GM21576 (cell line): ENCODE data around the gene FADS2.

Experiments used
- ATAC-seq: cut with Tn5 transposase; IDR thresholded peaks from one replicate; pipeline ENCODE4 v1.9.1; 2021; ENCODE audit warnings: mild to moderate bottlenecking, moderate library complexity; ENCODE audit not compliant: unreplicated experiment

FADS2 gene

DNA sequence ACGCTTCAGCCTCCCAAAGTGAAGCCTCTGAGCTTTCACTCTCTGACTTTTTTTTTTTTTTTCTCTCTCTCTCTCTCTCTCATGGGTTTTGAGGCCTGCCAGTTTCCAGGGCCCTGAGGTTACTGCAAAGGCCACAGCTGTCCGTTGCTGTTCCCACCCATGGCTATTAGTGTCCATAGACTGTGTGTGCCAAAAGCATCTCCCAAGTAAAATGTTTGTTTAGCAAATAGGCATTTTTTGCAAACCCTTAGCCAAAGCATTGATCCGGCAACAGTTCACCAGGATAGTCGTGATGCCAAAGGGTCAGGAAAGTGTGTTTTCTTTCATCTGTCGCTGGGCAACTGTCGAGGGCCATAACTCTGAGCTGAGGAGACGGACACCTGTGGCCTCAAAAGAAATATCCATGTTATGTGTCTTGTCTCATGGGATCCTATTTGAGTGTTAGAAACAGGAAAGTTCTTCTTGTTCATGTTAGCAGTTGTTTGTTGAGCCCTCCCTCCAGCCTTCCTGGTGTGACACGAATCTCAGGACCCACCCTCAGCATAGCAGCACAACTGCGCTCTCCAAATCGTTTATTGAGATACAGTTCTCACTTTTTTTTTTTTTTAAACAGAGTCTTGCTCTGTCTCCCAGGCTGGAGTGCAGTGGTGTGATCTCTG is 18.4 kb downstream of the FADS2 start:
- no peak for ATAC-seq

DNA sequence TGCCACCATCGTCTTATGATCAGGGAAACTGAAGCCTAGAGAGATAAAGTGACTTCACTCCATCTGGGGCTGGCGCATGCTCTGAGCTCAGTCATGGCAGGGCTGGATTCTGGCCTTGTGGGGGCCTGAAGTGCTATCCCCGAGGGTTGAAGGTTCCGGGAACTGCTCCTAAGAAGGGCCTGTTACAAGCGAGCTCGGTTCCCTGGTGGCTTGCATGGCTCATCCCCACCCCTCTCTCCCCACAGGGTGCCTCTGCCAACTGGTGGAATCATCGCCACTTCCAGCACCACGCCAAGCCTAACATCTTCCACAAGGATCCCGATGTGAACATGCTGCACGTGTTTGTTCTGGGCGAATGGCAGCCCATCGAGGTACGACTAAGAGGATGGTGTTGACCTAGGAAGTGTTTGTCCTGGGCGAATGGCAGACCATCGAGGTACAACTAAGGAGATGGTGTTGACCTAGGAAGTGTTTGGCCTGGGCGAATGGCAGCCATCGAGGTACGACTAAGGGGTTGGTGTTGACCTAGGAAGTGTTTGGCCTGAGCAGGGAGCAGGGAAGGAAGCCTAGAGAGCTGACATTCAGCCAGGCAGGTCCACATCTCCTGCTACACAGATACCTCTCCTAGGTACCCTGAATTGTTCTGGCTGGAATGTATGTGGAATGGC is 19.9 kb downstream of the FADS2 start:
- ATAC-seq, result no peak

DNA sequence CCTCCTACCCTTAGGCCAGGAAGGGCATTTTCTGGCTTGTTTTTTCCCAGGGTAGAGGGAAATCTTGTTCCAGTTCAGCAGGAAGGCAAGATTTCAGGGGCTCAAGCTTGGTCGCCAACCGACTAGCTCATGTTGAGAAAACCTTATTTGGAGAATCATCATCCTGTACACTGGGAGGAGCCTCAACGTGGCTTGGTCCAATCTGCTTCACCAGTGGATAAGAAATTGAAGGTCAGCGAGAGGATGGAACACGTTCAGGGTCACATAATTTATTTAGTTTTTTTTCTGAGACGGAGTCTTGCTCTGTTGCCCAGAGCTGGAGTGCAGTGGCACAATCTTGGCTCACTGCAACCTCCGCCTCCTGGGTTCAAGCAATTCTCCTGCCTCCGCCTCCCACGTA is 20.5 kb downstream of the FADS2 start:
- ATAC-seq, result no peak

DNA sequence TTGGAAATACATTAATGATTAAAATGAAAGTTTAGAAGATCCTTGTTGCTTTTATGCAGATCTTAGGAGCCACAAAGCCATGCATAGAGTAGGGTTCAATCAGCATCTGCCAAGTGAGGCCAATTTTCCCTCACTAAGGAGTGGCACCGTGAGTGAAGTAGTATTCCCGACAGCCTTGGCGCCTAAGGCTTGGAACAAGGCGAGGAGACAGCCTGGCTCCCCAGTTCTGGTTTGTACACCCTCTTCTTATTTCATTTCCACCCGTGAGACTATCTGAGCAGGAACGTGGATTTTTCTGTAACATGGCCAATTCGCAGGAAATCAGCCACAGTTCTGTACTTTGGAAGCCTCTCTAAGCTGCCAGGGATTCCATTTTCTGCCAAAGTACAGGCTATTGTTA is 22.6 kb downstream of the FADS2 start:
- no peak for ATAC-seq

DNA sequence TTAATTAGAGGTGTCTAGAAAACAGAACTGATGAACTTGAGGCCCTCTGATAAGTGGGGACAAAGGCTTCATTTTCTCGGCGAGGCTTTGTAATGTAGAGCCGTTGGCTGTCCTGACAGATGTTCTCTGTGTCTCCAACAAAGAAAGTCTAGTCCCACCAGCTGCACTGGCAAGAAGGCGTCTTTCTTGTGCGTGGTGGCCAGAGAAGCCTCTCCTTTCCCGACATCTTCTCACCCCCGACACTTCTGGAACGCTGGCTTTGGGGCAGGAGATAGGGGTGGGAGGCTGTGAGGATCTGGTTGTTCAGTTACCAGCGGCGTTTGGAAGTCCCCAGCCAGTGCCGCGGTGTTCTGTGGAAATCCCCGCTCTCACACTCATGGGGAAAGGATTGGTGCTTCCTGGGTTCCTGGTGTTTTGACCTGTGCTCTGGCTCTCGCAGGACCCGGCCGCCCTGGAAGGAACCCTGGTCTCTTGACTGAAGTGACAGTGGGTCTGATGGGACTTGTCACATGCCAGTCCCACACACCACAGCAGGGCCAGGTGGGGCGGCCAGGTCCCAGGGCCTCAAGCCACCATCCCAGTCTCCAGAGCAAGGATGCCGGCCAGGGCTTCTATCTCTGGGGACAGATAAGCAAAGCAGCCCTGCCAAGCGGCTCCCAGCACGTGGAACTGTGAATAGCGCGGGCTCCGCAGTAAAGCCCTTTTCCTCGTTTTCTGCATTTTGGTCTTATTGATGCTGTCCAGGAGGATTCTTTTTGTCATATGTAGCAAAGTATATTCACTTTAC is 23.2 kb downstream of the FADS2 start:
- ATAC-seq, result no peak

DNA sequence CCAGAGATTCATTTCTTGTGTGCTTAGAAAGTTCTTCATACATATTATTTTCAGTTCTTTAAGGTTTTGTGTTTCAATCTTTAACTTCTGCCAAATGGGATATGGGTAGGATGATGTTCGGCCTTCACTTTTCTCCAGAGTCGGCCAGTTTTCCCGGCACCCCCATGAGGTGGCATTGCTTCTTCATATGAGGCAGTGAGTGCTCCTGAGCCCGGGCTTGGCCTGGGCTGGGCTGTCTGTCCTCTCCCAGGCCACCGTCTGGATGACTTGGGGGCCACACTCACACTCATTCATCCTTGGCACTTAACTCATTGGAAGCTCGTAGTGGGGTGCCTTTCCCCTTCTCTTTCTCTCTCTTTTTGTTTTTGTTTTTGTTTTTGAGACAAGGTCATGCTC is 23.8 kb downstream of the FADS2 start:
- ATAC-seq, result no peak

DNA sequence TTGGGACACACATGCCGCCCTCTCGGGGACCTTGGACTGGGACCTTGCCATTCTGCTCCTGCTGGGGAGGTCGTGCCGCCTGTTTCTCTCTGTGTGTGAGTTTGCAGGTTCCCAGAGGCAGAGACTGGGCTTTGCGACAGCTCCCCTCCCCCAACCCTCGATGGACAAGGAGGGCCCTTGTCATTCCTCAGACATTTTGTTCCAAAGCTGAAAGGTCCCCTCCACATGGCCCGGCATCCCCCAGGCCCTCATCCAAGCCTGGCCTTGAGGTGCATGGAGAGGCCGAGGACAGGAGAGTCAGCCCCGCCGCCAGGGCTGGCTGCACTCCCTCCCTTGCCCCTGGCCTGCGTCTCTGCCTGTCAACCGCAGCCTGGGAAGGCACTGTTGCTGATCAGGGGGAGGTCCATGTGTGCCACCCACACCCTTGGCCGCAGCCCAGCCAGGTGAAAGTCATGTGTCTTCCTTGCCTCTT is 25.6 kb downstream of the FADS2 start:
- no peak for ATAC-seq

DNA sequence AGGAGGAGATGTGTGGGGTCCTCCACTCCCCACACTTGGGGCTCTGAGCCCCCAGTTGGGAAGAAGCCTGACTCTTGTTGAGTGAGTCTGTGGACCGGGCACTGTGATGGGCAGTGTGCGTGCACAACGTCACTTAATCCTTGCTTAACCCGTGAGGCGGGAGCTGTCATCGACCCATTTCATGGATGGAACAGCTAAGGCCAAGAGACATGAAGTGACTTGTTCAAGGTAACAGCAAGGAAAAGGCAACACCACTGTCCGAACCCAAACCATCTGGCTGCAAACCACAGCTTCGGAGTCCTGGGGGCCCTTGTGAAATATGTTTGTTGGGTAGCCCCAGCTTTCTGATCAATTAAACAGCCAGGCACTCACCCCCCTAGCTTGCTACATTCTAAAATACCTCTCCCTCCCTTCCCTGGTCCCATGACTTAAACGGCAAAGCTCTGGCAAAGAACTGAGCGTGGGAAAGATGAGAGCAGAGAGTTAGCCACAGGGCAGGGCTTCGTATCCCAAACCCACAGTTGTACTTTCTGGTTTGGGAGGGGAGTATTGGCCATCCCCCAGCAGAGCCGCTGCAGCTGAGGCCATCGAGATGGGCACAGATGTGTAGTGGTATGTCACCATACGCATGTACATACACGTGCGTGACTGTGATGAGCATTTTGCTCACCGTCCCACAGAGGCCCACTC is 26.3 kb downstream of the FADS2 start:
- no peak for ATAC-seq

DNA sequence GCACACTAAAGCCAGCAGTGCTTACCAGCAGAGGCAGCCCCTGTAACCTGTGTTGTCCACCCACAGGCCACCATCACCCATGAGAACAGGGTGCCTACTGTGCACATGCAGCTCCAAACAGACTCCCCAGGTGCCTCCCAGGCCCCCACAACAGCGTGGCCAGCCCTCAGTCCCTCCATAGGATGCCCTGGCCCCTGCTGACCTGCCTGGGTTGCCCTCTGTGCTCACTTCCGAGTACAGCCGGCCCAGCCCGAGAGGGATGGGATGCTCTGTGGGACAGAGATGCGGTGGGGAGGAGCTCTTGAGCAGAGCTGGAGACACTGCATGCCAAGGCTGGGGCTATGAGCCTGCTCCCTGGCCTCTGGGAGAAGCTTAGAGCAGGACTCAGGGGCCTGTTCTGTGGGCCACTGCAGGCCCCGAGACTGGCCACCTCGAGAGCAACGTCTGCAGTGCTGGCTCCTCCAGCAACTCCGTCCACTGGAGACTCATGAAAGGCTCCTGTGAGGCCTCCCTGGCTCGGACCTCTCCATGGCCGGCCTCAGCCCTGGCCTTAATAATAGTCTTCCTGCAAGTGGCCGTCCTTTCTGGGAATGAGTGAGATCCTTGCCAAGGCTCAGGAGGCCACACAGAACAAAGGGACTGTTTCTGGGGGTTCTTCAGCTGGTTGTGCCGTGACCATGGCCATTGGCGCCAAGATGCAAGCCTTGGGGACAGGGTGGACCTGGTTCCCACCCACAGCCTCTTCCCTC is 27.0 kb downstream of the FADS2 start:
- no peak for ATAC-seq

DNA sequence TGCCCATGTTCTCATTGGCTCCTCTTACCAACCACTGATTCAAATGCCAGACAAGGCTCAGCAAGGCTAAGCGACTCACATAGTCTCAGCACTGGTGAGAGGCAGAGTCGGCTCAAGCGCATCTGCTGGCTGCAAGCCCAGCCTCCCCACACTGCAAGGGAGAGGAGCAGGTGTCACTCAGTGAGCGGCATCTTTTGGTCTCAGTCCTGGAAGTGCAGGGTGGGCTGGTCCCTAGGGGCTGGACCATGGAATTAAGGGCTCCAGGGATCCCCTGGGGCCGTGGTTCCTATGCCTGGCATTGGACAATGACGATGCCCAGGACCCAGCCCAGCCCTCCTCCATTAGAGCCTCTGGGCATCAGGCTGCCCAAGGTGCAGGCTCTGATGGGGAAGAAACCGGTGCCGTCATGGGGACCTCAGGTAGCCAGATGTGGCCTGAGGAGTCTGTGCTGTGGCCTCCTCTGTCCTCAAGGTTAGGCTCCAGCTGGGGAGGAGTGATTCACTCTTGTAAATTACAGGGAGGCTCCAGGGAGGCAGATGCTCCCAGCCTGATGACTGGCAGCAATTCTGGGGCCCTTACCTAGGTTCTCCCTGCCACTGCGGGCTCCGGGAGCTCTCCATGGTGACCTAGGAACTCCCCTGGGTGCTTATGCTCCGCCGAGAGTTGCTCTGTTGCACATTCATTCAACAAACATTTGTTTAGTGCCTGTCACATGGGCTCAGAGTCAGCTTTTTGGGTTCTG is 28.0 kb downstream of the FADS2 start:
- no peak for ATAC-seq

DNA sequence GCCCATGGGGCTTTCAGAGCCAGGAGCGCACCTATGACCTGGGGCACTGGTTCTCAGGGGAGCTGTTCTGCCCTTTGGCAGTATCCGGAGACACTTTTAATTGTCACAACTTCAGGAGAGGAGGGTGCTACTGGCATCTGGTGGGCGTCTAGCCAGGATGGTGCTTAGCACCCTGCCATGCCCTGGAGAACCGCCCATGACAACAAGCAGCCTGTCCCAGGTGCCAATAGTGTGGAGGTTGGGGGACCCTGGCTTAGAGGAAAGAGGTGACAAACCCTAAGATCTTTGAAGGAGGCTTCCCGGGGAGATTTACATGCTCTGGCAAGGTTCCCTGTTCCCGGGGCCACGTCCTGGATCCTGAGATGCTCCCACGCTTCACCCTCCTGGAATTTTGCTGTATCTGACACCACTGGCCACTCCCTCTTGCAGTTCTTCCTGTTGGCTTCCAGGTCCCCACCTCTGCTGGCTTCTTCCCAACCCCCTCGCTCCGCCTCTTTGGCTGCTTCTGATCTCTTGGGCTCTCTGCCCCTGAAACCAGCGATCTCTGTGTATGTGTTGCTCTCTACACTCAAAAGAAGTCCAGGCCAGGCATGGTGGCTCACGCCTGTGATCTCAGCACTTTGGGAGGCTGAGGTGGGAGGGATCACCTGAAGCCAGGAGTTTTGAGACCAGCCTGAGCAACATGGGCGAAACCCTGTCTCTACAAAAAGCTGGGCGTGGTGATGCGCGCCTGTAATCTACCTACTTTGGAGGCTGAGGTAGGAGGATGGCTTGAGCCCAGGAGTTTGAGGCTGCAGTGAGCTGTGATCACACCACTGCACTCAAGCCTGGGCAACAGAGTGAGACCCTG is 32.2 kb downstream of the FADS2 start:
- ATAC-seq, result no peak

DNA sequence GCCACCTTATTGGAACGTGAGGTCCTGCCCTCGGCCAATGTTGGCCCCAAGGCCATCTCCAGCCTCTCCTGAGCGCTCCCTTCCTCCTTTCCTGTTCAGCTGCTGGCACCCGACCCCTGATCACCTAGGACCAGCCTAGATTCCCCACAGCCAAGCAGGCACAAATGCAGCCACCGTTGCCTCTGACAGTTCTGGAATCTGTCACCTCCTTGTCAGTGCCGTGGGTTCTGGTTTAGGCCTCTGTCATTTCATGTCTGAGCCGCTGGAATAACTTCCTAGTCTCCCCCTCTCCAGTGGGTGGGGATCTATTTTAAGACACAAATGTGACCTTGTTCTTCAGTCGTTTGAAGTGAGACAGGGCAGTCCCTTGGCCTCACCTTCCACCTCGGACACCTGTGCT is 33.5 kb downstream of the FADS2 start:
- no peak for ATAC-seq

DNA sequence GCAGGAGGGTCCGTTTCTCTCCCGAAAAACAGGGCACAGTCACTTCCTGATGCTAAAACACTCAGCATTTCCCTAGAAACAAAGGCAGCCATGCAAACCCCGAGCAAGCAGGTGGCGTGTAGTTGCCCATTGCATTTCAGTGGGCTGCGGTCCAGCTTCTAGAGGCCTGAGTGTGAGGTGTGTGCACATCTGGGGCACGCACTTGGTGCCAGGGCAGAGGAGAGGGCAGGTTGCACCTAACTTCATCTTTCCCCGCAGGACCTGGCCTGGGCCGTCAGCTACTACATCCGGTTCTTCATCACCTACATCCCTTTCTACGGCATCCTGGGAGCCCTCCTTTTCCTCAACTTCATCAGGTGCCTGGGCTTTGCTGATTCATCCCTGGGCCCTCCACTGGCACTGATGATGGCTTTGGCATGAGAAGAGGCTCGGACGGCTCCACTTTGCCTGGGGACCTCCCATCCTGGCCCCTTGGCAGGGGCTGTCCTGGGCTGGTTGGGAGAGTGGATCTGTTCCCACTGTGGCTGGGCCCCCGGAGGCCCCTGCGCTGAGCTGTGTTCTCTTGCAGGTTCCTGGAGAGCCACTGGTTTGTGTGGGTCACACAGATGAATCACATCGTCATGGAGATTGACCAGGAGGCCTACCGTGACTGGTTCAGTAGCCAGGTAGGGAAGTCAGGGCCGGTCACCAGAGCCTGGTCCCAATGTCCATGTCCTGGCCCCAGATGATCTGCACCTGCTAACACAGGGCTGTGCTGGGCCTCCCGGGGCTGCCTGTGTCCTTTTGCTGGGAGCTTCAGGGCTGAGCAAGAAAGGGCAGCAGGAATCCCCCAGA is 34.8 kb downstream of the FADS2 start:
- ATAC-seq, result no peak

DNA sequence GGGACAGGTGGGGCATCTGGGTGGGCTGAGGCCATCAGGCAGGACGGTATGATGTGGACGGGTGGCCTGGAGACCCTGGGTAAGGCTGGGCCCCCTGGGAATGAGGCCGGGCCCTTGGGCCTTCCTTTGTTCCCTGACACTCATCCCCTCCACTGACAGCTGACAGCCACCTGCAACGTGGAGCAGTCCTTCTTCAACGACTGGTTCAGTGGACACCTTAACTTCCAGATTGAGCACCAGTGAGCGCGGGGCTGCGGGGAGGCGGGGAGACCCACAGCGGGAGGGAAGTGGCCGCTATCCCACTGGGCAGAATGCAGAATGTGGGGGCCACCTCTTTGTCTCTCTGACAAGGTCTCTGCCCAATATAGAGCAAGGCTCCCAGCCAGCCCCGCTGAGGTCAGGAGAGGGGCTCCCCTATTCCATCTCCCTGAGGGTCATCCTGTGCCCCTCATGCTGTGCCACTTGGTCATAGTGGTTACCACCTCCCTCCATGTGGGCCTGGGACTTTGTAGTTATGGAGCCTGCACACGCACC is 35.5 kb downstream of the FADS2 start:
- ATAC-seq, result no peak

DNA sequence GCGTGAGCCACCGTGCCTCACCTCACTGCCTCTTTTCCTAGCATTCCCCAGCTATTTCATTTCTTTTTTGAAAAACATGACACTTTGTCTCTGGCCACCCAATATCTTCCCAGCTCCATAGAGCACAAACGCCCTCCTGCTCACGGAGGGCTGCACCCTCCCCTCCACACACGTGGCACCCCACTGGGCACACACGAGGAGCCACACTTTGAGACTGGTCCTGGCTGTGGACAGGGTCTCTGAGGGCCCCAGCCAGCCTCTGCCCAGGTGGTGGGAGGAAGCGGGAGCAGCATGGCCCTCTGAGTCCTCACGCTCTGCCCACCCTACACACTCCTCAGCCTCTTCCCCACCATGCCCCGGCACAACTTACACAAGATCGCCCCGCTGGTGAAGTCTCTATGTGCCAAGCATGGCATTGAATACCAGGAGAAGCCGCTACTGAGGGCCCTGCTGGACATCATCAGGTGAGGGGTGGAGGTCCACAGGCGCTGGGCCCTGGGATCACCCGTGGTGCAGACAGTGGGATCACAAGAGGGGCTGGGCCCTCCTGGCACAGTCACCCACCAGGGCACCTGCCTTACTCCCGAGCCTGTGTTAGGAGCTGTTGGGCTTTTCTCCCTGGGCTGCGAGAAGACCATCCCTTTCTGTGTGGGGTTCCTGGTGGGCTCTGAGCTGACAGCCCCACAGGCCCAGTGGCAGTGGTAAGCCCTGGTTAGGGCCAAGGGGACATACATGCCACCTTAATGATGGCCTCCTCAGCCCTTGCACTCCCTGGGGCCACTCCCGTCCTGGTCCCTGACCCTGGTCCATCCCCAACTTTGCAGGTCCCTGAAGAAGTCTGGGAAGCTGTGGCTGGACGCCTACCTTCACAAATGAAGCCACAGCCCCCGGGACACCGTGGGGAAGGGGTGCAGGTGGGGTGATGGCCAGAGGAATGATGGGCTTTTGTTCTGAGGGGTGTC is 37.0 kb downstream of the FADS2 start:
- no peak for ATAC-seq

DNA sequence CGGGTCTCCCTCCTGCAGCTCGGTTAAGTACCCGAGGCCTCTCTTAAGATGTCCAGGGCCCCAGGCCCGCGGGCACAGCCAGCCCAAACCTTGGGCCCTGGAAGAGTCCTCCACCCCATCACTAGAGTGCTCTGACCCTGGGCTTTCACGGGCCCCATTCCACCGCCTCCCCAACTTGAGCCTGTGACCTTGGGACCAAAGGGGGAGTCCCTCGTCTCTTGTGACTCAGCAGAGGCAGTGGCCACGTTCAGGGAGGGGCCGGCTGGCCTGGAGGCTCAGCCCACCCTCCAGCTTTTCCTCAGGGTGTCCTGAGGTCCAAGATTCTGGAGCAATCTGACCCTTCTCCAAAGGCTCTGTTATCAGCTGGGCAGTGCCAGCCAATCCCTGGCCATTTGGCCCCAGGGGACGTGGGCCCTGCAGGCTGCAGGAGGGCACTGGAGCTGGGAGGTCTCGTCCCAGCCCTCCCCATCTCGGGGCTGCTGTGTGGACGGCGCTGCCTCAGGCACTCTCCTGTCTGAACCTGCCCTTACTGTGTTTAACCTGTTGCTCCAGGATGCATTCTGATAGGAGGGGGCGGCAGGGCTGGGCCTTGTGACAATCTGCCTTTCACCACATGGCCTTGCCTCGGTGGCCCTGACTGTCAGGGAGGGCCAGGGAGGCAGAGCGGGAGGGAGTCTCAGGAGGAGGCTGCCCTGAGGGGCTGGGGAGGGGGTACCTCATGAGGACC is 38.3 kb downstream of the FADS2 start:
- ATAC-seq, result no peak
